GM21723 (cell line): Measurements from ENCODE around the gene EID2B.
A peak's percentile ranks its signal among the peaks of the same experiment; 100 is the strongest.

Source experiments
- ATAC-seq: cut with Tn5 transposase; IDR thresholded peaks from one replicate; pipeline ENCODE4 v1.9.1; 2021; ENCODE audit warnings: mild to moderate bottlenecking, moderate library complexity; ENCODE audit not compliant: unreplicated experiment

The EID2B gene

DNA sequence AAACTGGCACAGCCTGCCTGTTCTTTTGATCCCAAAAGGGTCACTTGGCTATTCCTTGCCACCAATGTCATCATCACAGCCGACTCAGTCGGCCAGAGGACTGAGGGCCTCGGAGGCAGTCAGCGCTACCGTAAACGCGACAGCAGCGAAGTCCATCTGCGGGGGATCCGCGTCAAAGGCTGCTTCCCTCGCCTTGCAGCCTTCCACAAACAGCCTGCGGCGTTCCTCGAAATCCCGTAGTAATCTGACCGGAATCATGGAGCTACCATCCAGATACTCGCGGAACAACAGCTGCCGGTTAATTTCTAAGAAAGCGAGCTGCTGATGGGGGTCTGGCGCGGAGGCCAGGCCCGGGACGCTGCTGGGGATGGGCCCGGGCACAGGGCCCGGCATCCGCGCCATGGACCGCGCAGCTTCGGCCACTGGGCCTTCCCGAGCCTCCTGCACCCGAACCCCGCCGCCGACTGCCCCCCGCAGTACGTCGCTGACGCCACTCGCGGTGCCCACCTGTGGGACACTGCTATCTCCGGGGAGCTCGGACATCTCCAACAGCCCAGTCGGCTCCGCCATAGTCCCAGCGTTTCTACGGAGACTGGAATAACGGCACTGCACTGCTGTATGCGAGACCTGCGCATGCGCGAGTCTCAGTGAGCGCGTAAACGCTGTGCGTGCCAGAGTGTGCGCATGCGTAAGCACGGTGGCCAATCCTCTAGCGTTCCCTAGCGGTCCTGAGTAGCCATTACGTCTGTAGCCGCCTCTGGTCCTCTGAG is at the start of gene EID2B:
TSS of gene EID2B (minus strand) at position 620 of the 770 bp plus-strand sequence. CDS start at position 570, 50 bp downstream.
- peak; percentile 82 for ATAC-seq

DNA sequence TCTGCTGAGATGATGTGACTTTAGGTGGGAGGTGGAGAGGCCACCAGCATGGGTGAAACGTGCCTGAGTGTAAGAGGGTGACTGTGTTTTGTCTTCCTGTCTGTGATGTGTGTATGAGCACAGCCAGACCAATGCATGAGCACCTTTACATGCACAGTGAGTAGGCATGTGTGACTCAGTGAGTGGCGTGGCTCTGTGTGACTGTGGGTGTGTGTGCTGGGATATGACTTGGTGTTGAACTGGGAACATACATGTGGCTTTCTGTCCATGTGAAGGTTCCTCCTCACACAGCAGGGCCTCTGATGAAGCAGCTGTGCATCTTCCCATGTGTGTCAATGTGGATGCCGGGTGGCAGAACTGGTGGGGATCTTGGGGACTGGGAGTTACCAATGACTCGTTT is 49.8 kb upstream of the EID2B start:
- ATAC-seq = no peak

GRCh38 chr19:39568604-39569003 is 36.0 kb upstream of the EID2B start:
- no peak for ATAC-seq

GRCh38 chr19:39566064-39566463 is 33.4 kb upstream of the EID2B start:
- ATAC-seq = no peak

GRCh38 chr19:39563408-39563807 is 30.8 kb upstream of the EID2B start:
- no peak for ATAC-seq

- peak; percentile 41 for ATAC-seq
Measured at GRCh38 chr19:39558624-39559117, 26.0 kb upstream of the EID2B start.

DNA sequence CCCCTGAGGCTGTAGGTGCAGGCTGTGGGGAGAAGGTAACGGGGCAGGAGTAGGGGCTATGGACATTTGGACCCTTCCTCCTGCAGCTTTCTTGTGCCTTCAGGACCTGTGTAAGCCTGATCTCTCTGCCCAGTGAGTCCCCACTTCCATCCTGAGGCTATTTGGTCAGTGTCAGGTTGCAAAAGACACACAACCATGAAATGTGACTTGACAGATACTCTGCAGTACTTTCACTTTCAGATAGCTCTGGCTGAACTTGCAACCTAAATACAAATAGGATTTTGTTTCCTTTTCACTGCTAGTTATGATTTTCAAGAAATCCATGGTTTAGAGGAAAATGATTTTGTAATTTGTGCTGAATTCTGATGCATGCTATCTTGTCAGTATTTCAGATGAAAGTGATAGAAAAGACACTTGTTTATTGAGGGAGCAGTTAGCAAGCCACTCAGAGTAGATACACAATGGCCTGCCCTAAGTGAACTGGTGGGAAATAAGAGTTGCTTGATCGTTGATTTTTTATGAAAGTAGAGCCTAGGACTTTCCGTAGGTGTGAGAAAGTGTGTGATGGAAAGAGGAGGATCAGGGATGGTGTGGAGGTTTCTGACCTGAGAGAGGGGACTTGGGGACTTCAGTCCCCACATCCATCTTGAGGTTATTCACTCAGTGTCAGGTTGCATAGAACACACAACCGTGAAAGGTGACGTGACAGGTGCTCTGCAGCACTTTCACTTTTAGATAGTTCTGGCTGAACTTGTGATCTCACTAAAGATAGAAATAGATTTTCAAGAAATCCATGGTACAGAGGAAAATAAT is 25.4 kb upstream of the EID2B start:
- peak; percentile 69 for ATAC-seq

DNA sequence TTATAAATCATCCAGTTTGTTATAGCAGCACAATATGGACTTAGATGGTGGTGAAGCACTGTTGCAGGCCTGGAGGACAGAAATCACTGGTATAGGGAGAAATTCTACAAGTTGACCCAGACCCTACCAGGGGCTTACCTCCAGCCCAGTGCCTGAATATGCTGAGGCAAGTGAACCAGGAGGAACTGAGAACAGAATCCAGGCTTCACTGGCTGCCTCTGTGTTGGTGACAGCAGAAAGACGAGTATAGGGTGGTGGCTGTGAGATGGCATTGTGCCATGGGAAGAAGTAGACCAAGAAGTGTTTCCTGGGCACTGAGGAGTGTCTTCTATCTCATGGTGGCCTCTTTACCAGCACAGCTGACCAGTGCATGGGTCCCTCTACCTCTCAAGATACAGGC is 23.2 kb upstream of the EID2B start:
- ATAC-seq = no peak

- no peak for ATAC-seq
Measured at GRCh38 chr19:39554701-39555311, 22.2 kb upstream of the EID2B start.

- ATAC-seq = no peak
Measured at GRCh38 chr19:39553082-39553652, 20.5 kb upstream of the EID2B start.

DNA sequence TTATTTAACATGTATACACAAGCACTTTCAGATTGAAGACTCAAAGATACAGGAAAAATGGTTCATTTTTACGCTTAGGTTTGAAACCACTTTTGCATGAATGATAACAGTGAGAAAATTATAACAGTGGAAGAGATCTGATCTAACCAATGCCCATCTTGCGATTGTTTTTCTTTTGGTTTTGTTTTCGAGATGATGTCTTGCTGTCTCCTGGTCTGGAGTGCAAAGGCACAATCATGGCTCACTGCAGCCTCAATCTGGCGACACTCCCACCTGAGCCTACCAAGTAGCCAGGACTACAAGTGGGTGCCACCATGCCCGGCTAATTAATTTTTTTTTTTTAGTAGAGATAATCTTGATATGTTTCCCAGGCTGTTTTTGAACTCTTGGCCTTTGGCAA is 17.5 kb upstream of the EID2B start:
- no peak for ATAC-seq

DNA sequence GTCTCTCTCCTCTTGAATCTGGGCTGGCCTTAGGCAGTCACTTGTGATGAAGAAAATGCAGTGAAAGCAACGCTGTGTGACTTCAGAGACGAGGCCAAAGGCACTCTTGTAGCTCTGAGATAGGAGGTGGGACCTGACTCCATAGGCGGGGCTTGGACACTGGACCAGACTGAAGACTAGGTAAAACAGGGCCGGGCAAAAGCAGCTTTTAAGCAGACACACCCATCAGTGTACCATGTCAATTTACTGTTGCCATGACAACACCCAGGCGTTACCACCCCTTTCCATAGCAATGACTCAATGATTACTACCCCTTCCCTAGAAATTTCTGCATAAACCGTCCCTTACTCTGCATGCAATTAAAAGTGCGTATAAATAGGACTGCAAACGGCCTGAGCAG is 13.9 kb upstream of the EID2B start:
- no peak for ATAC-seq

GRCh38 chr19:39544911-39545310 is 12.3 kb upstream of the EID2B start:
- ATAC-seq = no peak

GRCh38 chr19:39544226-39544903 is 11.7 kb upstream of the EID2B start:
- ATAC-seq = no peak

DNA sequence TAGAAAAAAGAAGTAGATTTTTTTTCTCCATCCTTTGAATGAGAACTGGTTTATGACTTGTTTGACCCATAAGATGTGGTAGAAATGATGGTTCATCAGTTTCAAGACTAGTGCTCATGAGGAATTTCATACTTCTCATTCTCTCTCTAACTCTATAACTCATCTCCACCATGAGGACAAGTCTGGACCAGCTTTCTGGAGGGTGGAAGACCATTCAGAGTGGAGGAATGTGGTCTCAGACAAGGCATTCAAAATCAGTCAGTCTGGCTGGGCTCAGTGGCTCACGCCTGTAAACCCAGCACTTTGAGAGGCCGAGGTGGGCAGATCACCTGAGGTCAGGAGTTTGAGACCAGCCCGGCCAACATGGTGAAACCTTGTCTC is 10.8 kb upstream of the EID2B start:
- ATAC-seq = no peak

GRCh38 chr19:39542206-39542605 is 9.6 kb upstream of the EID2B start:
- ATAC-seq = no peak

- no peak for ATAC-seq
Measured at GRCh38 chr19:39540333-39540673, 7.7 kb upstream of the EID2B start.

DNA sequence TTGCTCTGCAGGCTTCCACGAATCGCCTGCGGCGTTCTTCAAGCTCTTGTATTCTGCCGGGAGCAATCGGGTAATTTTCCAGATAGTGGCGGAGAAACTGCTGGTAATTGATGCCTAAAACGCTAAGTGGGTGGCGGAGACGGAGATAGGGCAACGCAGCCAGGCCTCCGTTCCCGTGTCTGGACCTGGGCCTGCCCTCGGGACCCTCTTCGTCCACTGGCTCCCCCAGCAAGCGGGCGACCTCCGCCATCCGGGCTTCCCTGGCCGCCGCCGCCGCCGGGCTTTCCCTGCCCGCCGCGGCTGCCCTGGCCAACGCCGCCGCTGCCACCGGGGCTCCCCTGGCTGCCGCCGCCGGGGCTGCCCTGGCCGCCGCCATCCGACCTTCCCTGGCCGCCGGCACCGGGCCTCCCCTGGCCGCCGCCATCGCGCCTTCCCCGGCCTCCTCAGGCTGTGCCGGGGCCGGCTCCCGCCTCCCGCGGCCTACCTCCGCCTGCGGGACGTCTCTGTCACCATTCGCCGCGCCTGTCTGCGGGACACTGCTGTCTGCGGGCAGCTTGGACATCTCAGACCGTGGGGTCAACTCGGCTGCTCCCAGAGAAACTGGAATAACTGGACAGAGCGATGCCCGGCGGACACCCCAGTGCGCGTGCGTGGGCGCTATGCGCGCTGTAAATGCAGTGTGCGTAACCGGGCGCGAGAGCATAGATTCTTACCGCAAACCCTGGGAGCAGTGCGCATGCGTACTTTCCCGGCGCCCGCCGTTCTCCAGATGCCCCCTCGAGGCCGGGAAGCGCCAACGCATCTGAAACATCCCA is 7.1 kb upstream of the EID2B start, which contains the start of gene EID2:
TSS of gene EID2 (minus strand) at position 644 of the 815 bp plus-strand sequence. CDS start at position 562, 82 bp downstream.
- ATAC-seq = peak; percentile 77

DNA sequence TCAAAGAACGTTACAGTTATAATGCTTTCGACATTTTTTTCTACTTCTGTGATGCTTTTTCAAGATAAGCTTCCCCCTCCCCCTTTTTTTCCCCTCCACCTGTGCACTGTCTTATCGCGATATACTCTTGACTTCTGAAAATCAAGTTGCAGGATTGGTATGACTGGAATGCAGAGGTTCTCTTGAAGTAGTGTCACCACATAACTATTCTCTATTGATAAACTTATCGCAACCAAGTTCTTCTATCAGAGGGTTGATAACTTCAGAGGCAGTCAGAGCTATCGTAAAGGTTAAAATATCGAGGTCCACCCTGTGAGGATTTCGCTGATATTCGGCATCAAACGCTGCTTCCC is 6.5 kb upstream of the EID2B start:
- ATAC-seq = peak; percentile 2

DNA sequence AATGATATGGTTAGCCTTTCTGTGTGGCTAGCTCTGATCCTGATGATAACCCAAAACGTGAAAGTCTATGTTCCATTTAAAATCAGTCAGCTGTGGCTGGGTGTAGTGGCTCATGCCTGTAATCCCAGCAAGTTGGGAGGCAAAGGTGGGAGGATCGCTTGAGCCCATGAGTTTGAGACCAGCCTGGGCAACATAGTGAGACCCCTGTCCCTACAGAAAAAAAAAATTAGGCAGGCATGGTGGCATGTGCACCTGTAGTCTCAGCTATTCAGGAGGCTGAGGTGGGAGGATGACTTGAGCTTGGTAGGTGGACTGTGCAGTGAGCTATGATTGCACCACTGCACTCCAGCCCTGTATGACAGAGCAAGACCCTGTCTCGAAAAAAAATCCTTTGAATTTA is 1.1 kb upstream of the EID2B start:
- ATAC-seq = no peak
